H1 (cell line): Measurements from ENCODE around the gene TRAF1. TPM values are rescaled to one million over a fixed set of nuclear protein-coding genes. Genes with fewer than 3 reads are reported as not detected.

Experiments
- CTCF ChIA-PET: fragments of 300-600 bp; sonication (Branson Sonifier 250); formaldehyde crosslinking; loops from one replicate; lab custom pipeline; 2021; ENCODE audit not compliant: partially characterized antibody; lab: Charles Lee
- POLR2A ChIA-PET: fragments of 300-600 bp; sonication (Branson Sonifier 250); formaldehyde crosslinking; loops from one replicate; lab custom pipeline; 2021; ENCODE audit warnings: inconsistent platforms; ENCODE audit not compliant: partially characterized antibody; lab: Charles Lee
- DNase-seq, 2 experiments: peaks; one replicate each; pipeline versions ENCODE4 v3.0.0 to v3.0.0-alpha.2; 2010 to 2022; ENCODE audit warnings: low spot score in 2 of 2, low read depth in 1 of 2, mixed read lengths in 1 of 2
- FAIRE-seq: peaks from 2 replicates; lab custom pipeline; 2011; peaks lifted over from hg19 to GRCh38; lab: Jason Lieb, UNC
- H2AFZ ChIP-seq: 2 replicates; pipeline ENCODE4 v1.8.1; 2012; ENCODE audit warnings: low read length, inconsistent platforms
- H2AK5ac ChIP-seq: 2 replicates; pipeline ENCODE4 v1.6.1; 2013; ENCODE audit warnings: low read depth, low read length
- H2BK120ac ChIP-seq: replicated peaks from 2 replicates; pipeline ENCODE3; 2013; ENCODE audit warnings: low read depth, low read length, inconsistent platforms
- H2BK12ac ChIP-seq: 2 replicates; pipeline ENCODE4 v1.6.1; 2013; ENCODE audit warnings: low read depth, low read length
- H2BK15ac ChIP-seq: 2 replicates; pipeline ENCODE4 v1.6.1; 2013; ENCODE audit warnings: low read length
- H2BK20ac ChIP-seq: 2 replicates; pipeline ENCODE4 v1.6.1; 2013; ENCODE audit warnings: low read length
- H2BK5ac ChIP-seq: 2 replicates; pipeline ENCODE4 v1.6.1; 2013; ENCODE audit warnings: low read depth, low read length
- H3K14ac ChIP-seq: 2 replicates; pipeline ENCODE4 v1.6.1; 2013; ENCODE audit warnings: inconsistent platforms; ENCODE audit not compliant: insufficient read length
- H3K18ac ChIP-seq: 2 replicates; pipeline ENCODE4 v1.6.1; 2013; ENCODE audit warnings: low read length; ENCODE audit errors: extremely low read depth
- H3K23ac ChIP-seq: 2 replicates; pipeline ENCODE4 v1.6.1; 2013; ENCODE audit warnings: inconsistent platforms; ENCODE audit not compliant: insufficient read length
- H3K23me2 ChIP-seq: 2 replicates; pipeline ENCODE4 v1.6.1; 2013; ENCODE audit warnings: low read depth, low read length
- H3K27ac ChIP-seq: 2 replicates; pipeline ENCODE4 v1.6.1; 2011; ENCODE audit warnings: low read depth, low read length, inconsistent platforms
- H3K27me3 ChIP-seq, 4 experiments: replicated peaks in 1 of 4; 1 replicate in 1 of 4; 2 replicates in 3 of 4; pipeline versions ENCODE4 v1.6.1 to v1.8.1; 2011 to 2013; ENCODE audit warnings: low read length in 3 of 4, mild to moderate bottlenecking in 3 of 4, inconsistent platforms in 2 of 4, mixed read lengths in 2 of 4, moderate library complexity in 1 of 4; ENCODE audit not compliant: control insufficient read depth in 3 of 4, insufficient read depth in 3 of 4; ENCODE audit errors: extremely low read depth in 1 of 4
- H3K36me3 ChIP-seq, 4 experiments: 2 replicates each; pipeline versions ENCODE4 v1.6.1 to v1.8.1; 2011 to 2013; ENCODE audit warnings: mild to moderate bottlenecking in 4 of 4, low read length in 3 of 4, moderate library complexity in 2 of 4, control low read depth in 1 of 4, inconsistent platforms in 1 of 4; ENCODE audit not compliant: insufficient read depth in 4 of 4, control insufficient read depth in 2 of 4
- H3K4ac ChIP-seq: replicated peaks from 2 replicates; pipeline ENCODE3; 2013; ENCODE audit warnings: low read length, low read depth, mixed read lengths, inconsistent platforms; ENCODE audit not compliant: insufficient read length
- H3K4me1 ChIP-seq, 4 experiments: replicated peaks in 1 of 4; 1 replicate in 1 of 4; 2 replicates in 3 of 4; pipeline versions ENCODE4 v1.6.1 to v1.8.1; 2011 to 2013; ENCODE audit warnings: low read length in 3 of 4, inconsistent platforms in 2 of 4, mixed read lengths in 1 of 4; ENCODE audit not compliant: insufficient read depth in 4 of 4, control insufficient read depth in 3 of 4
- H3K4me2 ChIP-seq, 2 experiments: 2 replicates each; pipeline versions ENCODE4 v1.6.1 to v1.8.1; 2011 to 2013; ENCODE audit warnings: low read depth in 2 of 2, low read length in 2 of 2, control low read depth in 1 of 2, inconsistent platforms in 1 of 2, mild to moderate bottlenecking in 1 of 2; ENCODE audit not compliant: insufficient read depth in 1 of 2
- H3K4me3 ChIP-seq, 4 experiments: fragments of 200-600, 300-600 bp in 1 of 4; sonication (generic), shearing (Covaris generic), sonication (Bioruptor Twin) in 1 of 4; 2 replicates each; pipeline versions ENCODE4 v1.5.1 to v1.8.1; 2011 to 2016; ENCODE audit warnings: low read length in 4 of 4, low read depth in 3 of 4, control low read depth in 2 of 4, inconsistent platforms in 2 of 4, mild to moderate bottlenecking in 2 of 4, mixed read lengths in 1 of 4, moderate library complexity in 1 of 4; ENCODE audit not compliant: insufficient read depth in 2 of 4; ENCODE audit errors: extremely low read depth in 1 of 4
- H3K56ac ChIP-seq: replicated peaks from 2 replicates; pipeline ENCODE3; 2013; ENCODE audit warnings: low read depth, mild to moderate bottlenecking, mixed read lengths, low read length, inconsistent platforms; ENCODE audit not compliant: insufficient read length
- H3K79me1 ChIP-seq: 2 replicates; pipeline ENCODE4 v1.6.1; 2013; ENCODE audit warnings: low read depth, low read length, control low read depth
- H3K79me2 ChIP-seq, 2 experiments: 2 replicates each; pipeline versions ENCODE4 v1.6.1 to v1.8.1; 2012 to 2013; ENCODE audit warnings: low read length in 2 of 2, mild to moderate bottlenecking in 2 of 2, inconsistent platforms in 1 of 2; ENCODE audit not compliant: insufficient read depth in 2 of 2, control insufficient read depth in 1 of 2
- H3K9ac ChIP-seq, 4 experiments: replicated peaks in 1 of 4; 1 replicate in 1 of 4; 2 replicates in 3 of 4; pipeline versions ENCODE4 v1.6.1 to v1.8.1; 2011 to 2013; ENCODE audit warnings: low read depth in 3 of 4, low read length in 3 of 4, control low read depth in 2 of 4, mild to moderate bottlenecking in 2 of 4, moderate library complexity in 2 of 4, inconsistent platforms in 1 of 4; ENCODE audit errors: extremely low read depth in 1 of 4
- H3K9me3 ChIP-seq, 2 experiments: 2 replicates each; pipeline versions ENCODE4 v1.6.1 to v1.8.1; 2012 to 2013; ENCODE audit warnings: mild to moderate bottlenecking in 2 of 2, moderate library complexity in 2 of 2, control low read depth in 1 of 2, inconsistent platforms in 1 of 2, low read depth in 1 of 2, low read length in 1 of 2, mixed read lengths in 1 of 2; ENCODE audit not compliant: insufficient read depth in 2 of 2
- H4K20me1 ChIP-seq, 2 experiments: replicated peaks in 1 of 2; 2 replicates each; pipeline versions ENCODE3 to v1.8.1; 2011 to 2013; ENCODE audit warnings: inconsistent platforms in 2 of 2, low read length in 2 of 2, mild to moderate bottlenecking in 1 of 2; ENCODE audit not compliant: insufficient read depth in 2 of 2, control insufficient read depth in 1 of 2
- H4K5ac ChIP-seq: 2 replicates; pipeline ENCODE4 v1.6.1; 2013; ENCODE audit warnings: low read length, low read depth, mixed read lengths, inconsistent platforms; ENCODE audit not compliant: insufficient read length
- H4K8ac ChIP-seq: 2 replicates; pipeline ENCODE4 v1.8.0; 2013; ENCODE audit warnings: mild to moderate bottlenecking, moderate library complexity, low read length, inconsistent platforms; ENCODE audit not compliant: insufficient read depth; ENCODE audit errors: extremely low read depth
- H4K91ac ChIP-seq: replicated peaks from 2 replicates; pipeline ENCODE3; 2013; ENCODE audit warnings: low read length, mixed read lengths, inconsistent platforms; ENCODE audit not compliant: insufficient read length
- BACH1 ChIP-seq: IDR thresholded peaks from 2 replicates; pipeline ENCODE4 v1.6.1; 2012; ENCODE audit warnings: low read length, improper control_type of control experiment
- CREB1 ChIP-seq: IDR thresholded peaks from 2 replicates; pipeline ENCODE4 v1.6.1; 2012; ENCODE audit warnings: inconsistent platforms
- HDAC2 ChIP-seq, 2 experiments: fragments of 300-600 bp in 1 of 2; sonication (generic) in 1 of 2; IDR thresholded peaks; 2 replicates each; pipeline ENCODE4 v1.6.1; 2011 to 2012; ENCODE audit warnings: low read depth in 2 of 2, low read length in 2 of 2, mild to moderate bottlenecking in 2 of 2, moderate library complexity in 2 of 2, borderline replicate concordance in 1 of 2, inconsistent platforms in 1 of 2
- HDAC6 ChIP-seq: IDR thresholded peaks from one replicate; pipeline ENCODE4 v1.7.1; 2012; ENCODE audit warnings: low read depth, mild to moderate bottlenecking, inconsistent platforms, low read length, moderate library complexity
- JUND ChIP-seq: IDR thresholded peaks from 2 replicates; pipeline ENCODE4 v1.6.1; 2011; ENCODE audit warnings: mild to moderate bottlenecking, improper control_type of control experiment, low read length
- MAX ChIP-seq: IDR thresholded peaks from 2 replicates; pipeline ENCODE4 v1.6.1; 2012; ENCODE audit warnings: inconsistent platforms
- PHF8 ChIP-seq: fragments of 200-600 bp; sonication (generic); conservative IDR thresholded peaks from 2 replicates; pipeline ENCODE4 v1.7.1; 2012; ENCODE audit warnings: low read depth, mild to moderate bottlenecking, inconsistent platforms, low read length, moderate library complexity
- POU5F1 ChIP-seq: IDR thresholded peaks from 2 replicates; pipeline ENCODE4 v1.6.1; 2011; ENCODE audit warnings: low read depth, mild to moderate bottlenecking, low read length, moderate library complexity
- RNF2 ChIP-seq: fragments of 200-900, 300-1000 bp; sonication (generic); IDR thresholded peaks from 2 replicates; pipeline ENCODE4 v1.7.1; 2016; ENCODE audit warnings: borderline replicate concordance, low read depth, mild to moderate bottlenecking, antibody characterized with exemption, low read length; ENCODE audit not compliant: poor library complexity, severe bottlenecking; ENCODE audit errors: missing control alignments
- SIX5 ChIP-seq: IDR thresholded peaks from 2 replicates; pipeline ENCODE4 v1.6.1; 2011; ENCODE audit warnings: mild to moderate bottlenecking, low read depth, low read length
- TAF1 ChIP-seq: IDR thresholded peaks from 2 replicates; pipeline ENCODE4 v1.6.1; 2011; ENCODE audit warnings: mild to moderate bottlenecking, low read depth, low read length
- TEAD4 ChIP-seq: IDR thresholded peaks from 2 replicates; pipeline ENCODE4 v1.6.1; 2012; ENCODE audit warnings: low read depth, low read length, inconsistent platforms, mixed read lengths
- YY1 ChIP-seq: IDR thresholded peaks from 2 replicates; pipeline ENCODE4 v1.6.1; 2011; ENCODE audit warnings: low read depth, mild to moderate bottlenecking, low read length
- WGBS, 2 experiments: shearing (Covaris generic) in 1 of 2; methylation state at CpG; one replicate each; pipeline versions ENCODE4 v1.1.6 to v1.1.7; 2013 to 2015; ENCODE audit warnings: low lambda C conversion rate in 2 of 2, mixed read lengths in 2 of 2, inconsistent platforms in 1 of 2, low coverage in 1 of 2, missing lambda C conversion rate in 1 of 2; ENCODE audit not compliant: insufficient replicate concordance in 2 of 2, insufficient coverage in 1 of 2, insufficient read length in 1 of 2; ENCODE audit errors: extremely low coverage in 1 of 2, missing lambda C conversion rate in 1 of 2; 5-methylcytosine and 5-hydroxymethylcytosine counted together
- polyA plus RNA-seq, 7 experiments: library from polyadenylated mRNA; depleted of rRNA in 3 of 7; stranded (reverse) in 5 of 7; unstranded in 2 of 7; fragments of >200 nt in 5 of 7; fragments of 200-250 nt in 2 of 7; gene quantifications; 1 replicate in 5 of 7; 2 replicates in 1 of 7; 4 replicates in 1 of 7; pipeline versions ENCODE4 v1.2.1 to v1.2.3, GENCODE V29; 2011 to 2013; ENCODE audit warnings: missing spikeins in 2 of 7, mixed read lengths in 2 of 7
- total RNA-seq: library from RNA; stranded (reverse); fragmentation: NEBNext Ultra II Directional; extraction: Animal tissue kit (Norgen Biotek cat#: 25700); gene quantifications from 2 replicates; pipeline ENCODE4 v1.2.1, GENCODE V29; 2021

TRAF1 gene
- total and polyA plus RNA-seq, 2 of the 8 experiments (the other 6 are each of a cell fraction or from before 2014, with no cell fraction given), result 1.6 to 3.2 TPM

- H2BK20ac ChIP-seq, result peak overlapping the region; percentile 48; the same call in 1 of the 2 replicates
- POLR2A ChIA-PET, result interaction anchor here (1.0 to 1.4 kb wide), 4 partner anchors 10 to 80 kb away, joined by 3 to 4 read pairs (median 3); no protein-coding TSS in a partner anchor
- no peak overlapping the region for H2BK5ac ChIP-seq
- no peak overlapping the region for H3K9ac ChIP-seq
- H3K36me3 ChIP-seq, result no peaks in the 10 kb centered on the region
- peak overlapping the region; percentile 57 for H3K4ac ChIP-seq
- FAIRE-seq, result no peak
- H3K23me2 ChIP-seq, result no peaks in the 10 kb centered on the region
- H3K27me3 ChIP-seq, result no peaks in the 10 kb centered on the region; a peak in 1 of 7 replicates
- H3K18ac ChIP-seq, result no peak overlapping the region
- H2BK120ac ChIP-seq, result no peak overlapping the region
- H3K23ac ChIP-seq, result no peak overlapping the region
- no peaks in the 10 kb centered on the region for H4K20me1 ChIP-seq
- no peak overlapping the region for H3K56ac ChIP-seq
- H4K5ac ChIP-seq, result no peak overlapping the region
- no peak for DNase-seq
- no peak overlapping the region for H2AK5ac ChIP-seq
- peaks cover 0 to 12% (median 8%) of the 10 kb centered on the region in 4 experiments; a peak in 5 of 7 replicates for H3K4me1 ChIP-seq
- peak overlapping the region; percentile 75; the same call in 1 of the 2 replicates for H2BK12ac ChIP-seq
- 94% methylated on average over 13 of the region's 13 CpGs; no CpG with 5 or more reads in 1 of the 2 experiments for WGBS, 2 experiments
- H3K4me2 ChIP-seq, result no peak overlapping the region
- no peaks in the 10 kb centered on the region for H3K79me1 ChIP-seq
- H4K8ac ChIP-seq, result no peak overlapping the region
- H4K91ac ChIP-seq, result no peak overlapping the region
- no peak overlapping the region for H2BK15ac ChIP-seq
- CTCF ChIA-PET, result interaction anchor here (0.7 to 8.5 kb wide), 11 partner anchors 8 to 157 kb away, joined by 3 to 71 read pairs (median 4); no protein-coding TSS in a partner anchor
- no peaks in the 10 kb centered on the region for H3K9me3 ChIP-seq
- H3K14ac ChIP-seq, result no peak overlapping the region
- H3K4me3 ChIP-seq, result no peak overlapping the region
- H3K27ac ChIP-seq, result no peak overlapping the region
- no peaks in the 10 kb centered on the region for H3K79me2 ChIP-seq
- H2AFZ ChIP-seq, result no peak overlapping the region
- TF ChIP-seq CREB1, result no peak
- no peak for TF ChIP-seq HDAC6
- no peak for TF ChIP-seq BACH1
- no peak for TF ChIP-seq YY1
- no peak for TF ChIP-seq RNF2
- no peak for TF ChIP-seq PHF8
- TF ChIP-seq HDAC2 (IDR thresholded peaks at IDR 0.05; ENCODE audit: borderline replicate concordance in 1 of 2, low read depth in 2 of 2, low read length in 2 of 2), result no peak
- no peak for TF ChIP-seq TEAD4
- TF ChIP-seq SIX5, result no peak
- no peak for TF ChIP-seq POU5F1
- TF ChIP-seq MAX, result no peak
- no peak for TF ChIP-seq TAF1
- no peak for TF ChIP-seq JUND
Observed at GRCh38 chr9:120912958-120913646, 13.5 kb downstream of the TRAF1 start.
